Measurements from ENCODE around the gene POLR3A.
"Not testable (repeated sequence)": the region's sequence is repeated elsewhere in the genome, so short reads cannot be mapped to it uniquely, and the experiment has no call there.

The POLR3A gene

DNA sequence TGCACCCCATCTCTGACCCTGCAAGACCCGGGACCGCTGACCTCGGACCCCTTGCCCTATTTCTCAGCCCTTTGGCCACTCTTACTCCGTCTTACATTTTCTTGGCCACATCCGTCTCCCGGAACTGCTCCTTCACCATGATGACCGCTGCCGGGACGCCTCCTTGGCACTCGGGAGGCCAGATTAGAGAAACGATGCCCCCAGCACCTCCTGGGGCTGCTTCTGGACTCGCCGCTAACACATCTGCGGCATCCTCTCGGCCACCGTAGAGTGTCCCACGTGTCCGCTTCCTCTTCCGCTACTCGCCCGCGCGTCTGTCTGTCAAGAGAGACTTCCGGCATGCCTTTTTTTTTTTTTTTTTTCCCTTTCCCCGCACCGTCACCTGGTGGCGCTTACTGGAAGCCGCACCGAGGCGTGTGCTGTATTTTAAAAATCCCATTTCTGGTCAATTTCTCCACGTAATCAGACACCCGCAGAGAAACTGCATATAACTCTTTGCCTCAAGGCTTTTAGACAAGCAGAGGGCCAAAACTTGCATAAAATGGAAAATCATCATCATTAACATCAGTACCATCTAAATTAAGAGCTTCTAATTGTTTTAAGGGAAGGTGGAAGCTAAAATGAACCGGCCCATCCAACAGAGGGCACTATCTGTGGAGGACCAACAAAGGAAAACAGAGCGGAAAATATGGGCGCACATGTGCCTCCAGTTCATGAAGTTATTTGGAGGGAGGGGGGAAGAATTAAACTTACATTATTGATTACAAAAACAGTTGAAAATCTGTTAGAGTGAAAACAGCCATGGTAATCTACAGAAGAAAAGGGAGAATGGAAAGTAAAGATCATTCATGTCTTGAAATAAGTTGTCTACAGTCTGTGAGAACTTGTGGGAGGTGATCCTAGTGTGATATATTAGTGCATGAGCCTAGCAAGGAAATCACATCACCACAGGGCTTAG, at the start of gene POLR3A:
Gene POLR3A, minus strand, starts transcription at position 247 of the 958 bp plus-strand sequence. Its CDS starts 108 bp downstream, at position 139.
- peak; percentile 81 to 96 (median 84) for DNase-seq

DNA sequence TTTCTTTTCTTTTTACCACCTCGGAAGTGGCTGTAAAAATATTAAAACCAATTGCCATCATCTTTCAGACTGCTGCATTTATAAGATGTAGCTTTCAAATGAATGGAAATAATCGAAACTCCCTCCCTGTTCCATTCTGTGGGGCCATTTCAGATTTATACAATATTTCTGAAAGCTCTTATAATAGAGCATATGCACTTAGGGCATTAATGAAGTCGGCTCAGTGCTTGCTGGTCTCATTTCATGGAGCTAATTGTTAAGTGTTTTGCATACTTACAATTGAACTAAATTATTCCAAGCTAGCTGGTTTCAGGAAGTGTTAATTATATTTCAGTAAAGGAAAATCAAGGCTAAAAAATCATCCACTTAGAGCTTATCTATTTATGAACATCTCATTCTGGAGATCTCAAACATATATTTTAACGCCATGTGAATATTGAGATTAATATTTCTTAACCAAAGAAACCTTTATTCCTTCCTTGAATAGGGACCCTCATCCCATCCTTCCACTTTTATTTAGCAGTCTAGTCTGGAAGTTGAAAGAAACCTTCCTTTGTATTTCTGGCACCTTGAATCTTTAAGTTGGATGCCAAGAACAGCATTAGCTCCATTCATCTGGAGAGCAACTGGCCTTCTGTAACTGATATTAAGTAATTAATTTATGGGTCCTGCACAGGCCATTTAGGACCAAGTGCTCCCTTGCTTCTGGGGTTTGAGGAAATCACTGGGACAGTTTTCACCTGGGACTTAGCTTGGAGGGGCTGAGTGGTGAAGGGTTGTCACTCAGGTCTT, 49.4 kb upstream of the POLR3A start:
- no peak for DNase-seq

DNA sequence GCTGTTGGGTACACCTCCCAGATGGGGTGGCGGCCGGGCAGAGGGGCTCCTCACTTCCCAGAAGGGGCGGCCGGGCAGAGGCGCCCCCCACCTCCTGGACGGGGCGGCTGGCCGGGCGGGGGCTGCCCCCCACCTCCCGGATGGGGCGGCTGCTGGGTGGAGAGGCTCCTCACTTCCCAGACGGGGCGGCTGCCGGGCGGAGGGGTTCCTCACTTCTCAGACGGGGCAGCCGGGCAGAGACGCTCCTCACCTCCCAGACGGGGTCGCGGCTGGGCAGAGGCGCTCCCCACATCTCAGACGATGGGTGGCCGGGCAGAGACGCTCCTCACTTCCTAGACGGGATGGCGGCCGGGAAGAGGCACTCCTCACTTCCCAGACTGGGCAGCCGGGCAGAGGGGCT, 46.5 kb upstream of the POLR3A start:
- DNase-seq: not testable (repeated sequence)

DNA sequence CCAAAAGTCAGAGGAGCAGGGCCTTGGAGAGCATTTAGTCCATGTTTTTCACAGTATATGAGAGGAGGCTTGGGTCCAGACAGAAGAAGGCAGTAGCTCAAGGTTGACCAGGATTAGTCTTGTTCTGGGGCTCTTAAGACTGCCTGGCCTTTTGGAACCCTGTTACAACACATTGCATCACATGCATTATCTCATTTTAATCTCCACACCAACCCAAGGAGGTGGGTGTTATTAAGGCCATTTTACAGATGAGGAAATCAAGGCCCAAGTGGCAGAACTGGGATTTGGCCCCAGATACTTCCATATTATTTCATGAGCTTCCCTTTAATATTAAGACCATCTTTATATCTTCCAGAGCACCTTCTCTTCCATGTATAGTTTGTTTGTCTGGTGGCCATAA, 43.2 kb upstream of the POLR3A start:
- DNase-seq: no peak

DNA sequence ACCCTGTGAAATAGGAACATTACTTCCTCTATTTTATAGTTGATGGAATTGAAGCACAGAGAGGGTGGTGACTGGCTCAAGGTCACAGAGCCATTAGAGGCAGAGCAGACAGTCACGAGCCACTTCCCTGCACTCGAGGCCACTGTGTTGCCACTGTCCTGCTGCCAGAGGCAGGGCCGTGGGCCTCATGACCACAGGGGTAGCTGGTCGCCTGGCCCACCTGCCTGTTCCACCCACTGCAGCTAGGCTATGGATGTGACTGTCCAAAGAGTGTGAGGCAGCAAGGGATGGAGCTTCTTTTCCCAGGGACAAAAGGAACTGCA, 42.5 kb upstream of the POLR3A start:
- DNase-seq: no peak

DNA sequence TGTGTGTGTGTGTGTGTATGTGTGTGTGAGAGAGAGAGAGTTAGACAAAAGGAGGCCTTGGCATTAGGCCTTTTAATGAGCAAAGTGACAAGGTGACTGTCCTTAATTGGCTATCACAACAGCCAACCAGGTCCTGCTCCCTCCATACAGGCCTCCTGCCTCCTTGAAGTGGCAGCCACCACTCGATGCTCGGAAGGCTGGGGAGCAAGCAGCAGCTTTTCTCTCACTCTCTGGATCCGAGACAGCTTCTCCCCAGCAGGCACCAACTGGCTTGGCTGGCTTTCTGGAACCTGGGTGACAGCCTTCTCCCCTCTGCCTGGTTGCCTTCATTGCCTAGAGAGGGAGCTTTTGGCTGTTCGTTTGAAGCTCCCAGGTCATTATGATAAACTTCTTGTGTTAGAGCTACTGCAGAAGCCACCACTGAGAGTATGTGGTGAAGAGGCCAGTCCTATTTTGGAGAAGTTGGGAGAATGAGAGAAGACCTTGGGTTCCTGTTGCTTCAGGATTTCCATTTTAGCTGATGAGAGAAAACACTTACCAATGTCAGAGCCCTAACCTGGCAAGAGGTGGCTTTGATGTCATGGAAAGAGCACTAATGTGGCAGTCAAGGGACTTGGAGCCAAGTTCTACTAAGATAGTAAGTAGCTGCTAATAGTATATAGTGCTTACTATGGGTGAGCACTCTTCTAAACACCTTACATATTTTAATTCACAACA, 42.0 kb upstream of the POLR3A start:
- DNase-seq: no peak

DNA sequence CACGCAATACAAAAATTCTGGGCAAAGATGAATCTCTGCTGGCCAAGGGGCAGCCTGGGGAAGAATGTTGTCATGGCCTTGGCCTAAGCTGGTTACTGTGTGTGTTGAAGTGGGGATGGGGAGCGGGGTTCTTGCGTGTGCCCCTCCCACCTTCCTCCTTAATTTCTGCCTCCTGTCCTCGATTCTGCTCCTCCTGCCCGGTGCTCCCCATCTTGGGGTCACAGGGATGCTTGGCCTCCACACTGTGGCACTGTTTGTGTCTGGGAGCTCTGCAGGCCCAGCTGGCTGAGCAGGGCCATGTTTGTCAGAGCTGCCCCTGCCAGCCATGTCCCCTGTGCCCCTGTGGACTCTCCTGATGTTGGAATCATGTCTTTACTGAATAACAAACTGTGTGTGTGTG, 41.4 kb upstream of the POLR3A start:
- DNase-seq: no peak

DNA sequence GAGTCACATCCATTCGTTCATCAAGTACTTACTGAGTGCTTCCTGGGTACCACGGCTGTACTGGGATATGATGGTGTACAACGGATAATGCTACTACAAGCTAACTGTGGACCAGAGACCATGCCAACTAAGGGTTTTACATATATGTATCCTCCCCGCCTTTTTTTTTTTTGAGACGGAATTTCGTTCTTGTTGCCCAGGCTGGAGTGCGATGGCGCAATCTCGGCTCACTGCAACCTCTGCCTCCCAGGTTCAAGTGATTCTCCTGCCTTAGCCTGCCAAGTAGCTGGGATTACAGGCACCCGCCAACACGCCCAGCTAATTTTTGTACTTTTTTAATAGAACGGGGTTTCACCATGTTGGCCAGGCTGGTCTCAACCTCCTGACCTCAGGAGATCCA, 40.7 kb upstream of the POLR3A start:
- not testable (repeated sequence) for DNase-seq

DNA sequence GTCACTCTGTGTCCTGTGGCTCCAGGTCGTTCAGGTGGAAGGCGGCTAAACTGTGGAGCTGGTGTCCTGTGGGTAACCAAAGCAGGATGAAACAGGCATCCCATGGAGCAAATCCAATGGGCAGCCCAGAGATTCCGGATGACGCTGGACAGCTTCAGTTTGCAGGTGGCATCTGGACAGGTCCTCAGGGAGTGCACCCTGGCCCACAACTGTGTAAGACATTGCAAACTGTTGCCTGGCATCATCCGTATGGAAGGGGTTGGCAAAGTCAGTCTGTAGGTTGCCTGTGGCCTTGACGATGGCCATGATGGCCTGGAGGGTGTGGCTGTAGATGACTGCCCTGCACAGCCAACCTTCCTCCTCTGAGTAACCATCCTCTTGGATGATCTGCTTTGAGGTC, 39.8 kb upstream of the POLR3A start:
- no peak for DNase-seq

DNA sequence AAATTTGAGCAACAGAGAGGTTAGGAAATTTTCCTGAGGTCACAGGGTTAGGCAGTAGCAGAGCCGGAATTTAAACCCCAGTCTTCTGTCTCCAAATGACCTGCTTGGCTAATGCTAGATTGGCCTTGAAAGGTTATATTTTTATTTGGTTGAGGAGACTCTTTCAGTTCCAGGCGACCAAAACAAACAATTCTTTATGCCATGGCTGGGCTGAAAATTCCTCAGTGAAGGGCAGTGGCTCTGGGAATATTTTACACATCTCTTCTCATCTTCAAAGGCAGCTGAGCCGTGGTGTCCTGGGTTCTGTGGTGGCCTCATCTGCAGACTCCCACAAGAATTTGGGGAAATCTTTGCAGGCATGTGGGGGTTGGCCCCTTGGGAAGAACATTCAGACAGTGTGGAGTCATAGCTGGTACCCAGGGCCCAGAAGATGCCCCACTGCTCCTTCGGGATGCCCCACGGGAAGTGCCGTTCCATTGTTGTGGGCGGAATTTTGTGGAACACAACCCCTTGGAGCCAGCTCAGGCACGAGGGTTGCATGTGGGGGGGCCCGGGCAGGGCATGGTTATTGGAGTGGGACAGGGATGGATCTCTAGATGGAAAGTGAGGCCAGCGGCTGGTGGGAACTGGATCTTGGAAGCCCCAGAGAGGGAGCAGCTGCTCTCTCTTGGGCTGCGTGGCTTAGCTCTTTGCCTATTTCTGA, 37.6 kb upstream of the POLR3A start:
- no peak for DNase-seq

DNA sequence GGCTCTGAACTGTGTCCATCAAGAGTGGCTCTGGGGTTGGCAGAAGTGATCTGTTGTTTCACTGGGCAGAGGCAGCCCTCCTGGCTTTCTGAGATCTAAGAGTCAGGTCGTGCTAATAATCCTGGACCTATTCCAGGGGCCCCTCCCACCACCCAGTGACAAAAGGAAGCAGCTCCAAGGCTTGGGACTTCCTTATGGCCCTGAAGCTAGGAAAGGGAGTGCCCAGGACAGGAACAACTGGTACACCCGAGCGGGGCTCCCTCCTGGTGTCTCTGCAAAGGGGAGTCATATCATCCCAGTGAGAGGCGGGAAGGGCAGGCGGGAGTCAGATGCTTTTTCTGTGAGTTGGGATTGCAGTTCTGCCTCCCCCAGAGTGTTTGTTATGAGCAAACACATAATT, 36.7 kb upstream of the POLR3A start:
- DNase-seq: peak in 1 of 3 experiments; percentile 41

DNA sequence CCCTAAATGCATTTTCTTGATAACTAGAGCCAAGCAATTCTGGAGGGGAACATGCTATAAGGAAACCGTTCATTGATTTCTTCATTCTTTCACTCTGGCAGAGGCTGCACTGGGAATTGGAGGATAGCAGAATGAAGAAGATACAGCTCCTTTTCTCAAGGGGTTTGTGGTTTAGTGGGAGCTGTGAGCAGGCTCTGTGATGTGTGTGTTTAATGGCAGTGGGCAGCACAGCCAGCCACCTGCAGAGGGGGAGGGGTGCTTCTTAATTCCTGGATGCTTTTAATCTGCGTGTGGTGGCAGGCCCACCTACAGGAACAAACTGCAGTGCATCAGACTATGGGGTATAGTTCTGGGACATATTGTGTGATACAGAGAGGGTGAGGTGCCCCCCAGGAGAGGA, 36.3 kb upstream of the POLR3A start:
- DNase-seq: peak; percentile 1 to 41 (median 17)

DNA sequence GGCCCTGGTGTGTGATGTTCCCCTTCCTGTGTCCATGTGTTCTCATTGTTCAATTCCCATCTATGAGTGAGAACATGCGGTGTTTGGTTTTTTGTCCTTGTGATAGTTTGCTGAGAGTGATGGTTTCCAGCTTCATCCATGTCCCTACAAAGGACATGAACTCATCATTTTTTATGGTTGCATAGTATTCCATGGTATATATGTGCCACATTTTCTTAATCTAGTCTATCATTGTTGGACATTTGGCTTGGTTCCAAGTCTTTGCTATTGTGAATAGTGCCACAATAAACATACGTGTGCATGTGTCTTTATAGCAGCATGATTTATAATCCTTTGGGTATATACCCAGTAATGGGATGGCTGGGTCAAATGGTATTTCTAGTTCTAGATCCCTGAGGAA, 35.6 kb upstream of the POLR3A start:
- DNase-seq: not testable (repeated sequence)

DNA sequence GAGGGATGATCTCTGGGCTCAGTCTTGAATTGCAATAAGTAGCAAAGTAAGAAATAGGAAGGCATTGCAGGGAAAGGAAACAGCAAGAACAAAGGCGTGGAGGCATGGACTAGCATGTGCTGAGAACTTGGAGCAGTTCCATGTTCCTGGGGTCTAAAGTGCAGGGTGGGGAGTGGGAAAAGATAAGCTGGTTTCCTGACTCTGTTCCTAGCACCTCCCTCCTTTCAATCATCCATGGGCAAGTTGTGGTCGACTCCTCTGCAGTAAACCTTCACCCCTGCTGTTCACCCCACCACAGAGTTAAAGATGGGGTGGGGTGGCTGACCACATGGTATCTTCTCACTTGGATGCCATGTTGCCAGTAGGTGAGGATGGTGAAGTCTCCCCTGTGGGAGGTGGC, 33.9 kb upstream of the POLR3A start:
- no peak for DNase-seq

DNA sequence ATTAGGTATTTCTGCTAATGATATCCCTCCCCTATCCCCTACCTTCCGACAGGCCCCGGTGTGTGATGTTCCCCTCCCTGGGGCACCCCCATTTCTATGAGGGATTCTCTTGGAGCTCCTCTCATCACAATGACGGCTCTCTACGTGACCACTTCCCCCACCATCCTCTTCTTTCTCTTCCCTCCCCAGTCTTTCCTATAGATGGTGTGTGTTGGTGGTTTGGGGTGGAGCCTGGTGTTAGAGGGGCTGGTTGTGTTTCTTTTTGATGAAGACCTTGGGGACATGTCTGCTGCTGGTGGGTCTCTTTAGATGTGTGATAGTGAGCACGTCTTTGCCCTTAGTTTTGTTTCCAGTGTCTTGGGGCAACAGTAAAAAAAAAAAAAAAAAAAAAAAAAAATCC, 33.0 kb upstream of the POLR3A start:
- DNase-seq: no peak

DNA sequence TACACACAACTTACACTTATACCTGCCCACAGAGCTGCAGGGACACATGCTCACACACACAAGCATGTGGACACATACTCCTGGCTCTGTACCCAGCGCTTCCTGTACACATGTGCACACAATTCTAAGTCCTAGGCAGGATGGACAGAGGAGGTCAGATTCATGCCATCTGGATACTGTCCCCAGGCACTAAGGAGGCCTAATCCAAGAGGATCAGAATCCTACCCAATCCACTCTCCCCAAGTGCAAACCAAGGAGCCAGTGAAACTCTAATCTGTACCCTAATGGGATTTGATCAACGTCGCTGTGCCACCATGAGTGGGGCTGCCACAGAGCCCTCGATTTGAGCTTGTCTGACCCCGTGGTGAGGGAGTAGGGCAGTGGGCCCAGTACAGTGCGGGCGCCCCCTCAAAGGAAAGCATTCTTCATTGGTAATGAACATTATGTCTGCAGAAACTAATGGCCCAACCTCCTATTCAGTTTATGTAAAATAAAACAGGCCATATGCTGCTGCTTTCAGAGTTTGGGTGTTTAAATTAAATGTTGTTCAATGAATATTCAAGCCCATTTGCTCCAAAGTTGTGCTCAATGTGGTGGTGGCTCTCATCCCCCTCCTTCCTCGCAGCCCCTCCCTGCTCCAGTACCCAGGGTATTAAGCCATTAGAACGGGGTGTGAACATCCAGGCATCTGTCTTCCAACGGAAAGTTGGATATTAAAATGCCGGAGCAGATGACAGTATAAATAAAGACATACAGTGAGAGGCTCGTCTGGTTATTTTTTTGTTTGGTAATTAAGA, 30.8 kb upstream of the POLR3A start:
- DNase-seq: no peak

DNA sequence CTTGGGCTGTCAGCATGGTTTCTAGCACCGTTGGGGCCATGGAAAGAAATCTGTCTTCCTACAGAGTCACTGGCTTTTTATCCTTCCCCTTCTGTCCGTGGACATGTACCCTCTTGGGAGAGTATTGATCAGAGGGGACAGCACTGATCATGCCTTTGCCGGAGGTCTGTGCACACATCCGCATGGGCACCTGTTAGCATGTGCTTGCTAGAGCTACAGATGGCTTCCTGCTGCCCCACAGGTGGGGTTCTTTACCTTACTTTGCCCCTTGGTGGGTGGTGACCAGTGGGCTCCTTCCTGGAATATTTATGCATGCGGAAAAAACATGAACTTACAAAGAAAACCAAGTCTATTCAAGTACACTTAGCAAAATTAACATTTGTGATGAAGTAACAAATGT, 29.2 kb upstream of the POLR3A start:
- no peak for DNase-seq

DNA sequence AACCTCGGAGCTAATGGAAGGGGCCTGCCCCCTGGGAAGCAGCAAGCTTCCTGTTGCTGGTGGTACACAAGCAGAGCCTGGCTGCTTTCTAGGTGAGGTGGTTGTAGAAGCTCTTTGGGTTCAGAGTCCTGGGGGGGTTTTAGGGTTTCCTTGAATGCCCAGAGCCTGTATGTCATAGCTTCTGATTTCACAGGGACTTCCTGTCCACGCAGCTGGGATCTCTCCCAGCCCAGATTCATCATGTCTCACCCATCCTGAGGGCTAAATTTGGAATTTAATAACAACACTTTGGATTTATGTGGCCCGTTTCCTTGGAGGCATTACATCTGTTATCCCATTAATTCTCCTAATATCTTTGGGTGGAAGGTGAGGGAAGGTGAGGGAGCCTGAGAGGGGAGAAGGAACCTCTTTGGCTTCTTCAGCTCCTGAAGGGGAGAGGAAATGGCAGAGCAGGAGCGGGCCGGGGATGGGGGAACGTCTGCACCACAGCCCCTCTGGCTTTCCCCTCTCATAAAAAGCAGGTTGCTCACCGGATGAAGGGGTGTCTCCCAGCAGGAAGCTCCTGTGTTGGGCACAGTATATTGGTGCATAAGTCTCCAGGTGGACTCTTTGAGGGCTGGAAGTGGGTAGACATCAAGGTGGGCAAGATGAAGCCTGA, 24.0 kb upstream of the POLR3A start:
- no peak for DNase-seq

DNA sequence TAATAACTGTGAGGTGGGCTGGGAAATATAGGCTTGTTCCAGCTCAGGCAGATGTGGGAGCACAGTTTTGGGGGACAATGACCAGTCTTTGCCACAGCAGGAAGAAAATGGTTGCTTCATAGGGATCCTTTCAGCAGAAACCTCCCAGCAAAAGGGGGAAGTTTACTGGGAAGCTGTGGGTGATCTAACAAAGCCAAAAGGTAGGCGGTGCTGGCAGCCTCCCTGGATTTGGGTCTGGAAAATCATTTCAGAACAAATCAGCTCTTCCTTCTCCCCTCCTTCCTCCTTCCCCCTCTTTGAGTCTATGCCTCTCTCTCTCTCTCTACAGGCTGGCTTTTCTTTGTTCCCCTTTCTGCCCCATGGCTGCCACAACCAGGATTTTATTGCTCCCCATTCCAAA, 20.5 kb upstream of the POLR3A start:
- DNase-seq: no peak

DNA sequence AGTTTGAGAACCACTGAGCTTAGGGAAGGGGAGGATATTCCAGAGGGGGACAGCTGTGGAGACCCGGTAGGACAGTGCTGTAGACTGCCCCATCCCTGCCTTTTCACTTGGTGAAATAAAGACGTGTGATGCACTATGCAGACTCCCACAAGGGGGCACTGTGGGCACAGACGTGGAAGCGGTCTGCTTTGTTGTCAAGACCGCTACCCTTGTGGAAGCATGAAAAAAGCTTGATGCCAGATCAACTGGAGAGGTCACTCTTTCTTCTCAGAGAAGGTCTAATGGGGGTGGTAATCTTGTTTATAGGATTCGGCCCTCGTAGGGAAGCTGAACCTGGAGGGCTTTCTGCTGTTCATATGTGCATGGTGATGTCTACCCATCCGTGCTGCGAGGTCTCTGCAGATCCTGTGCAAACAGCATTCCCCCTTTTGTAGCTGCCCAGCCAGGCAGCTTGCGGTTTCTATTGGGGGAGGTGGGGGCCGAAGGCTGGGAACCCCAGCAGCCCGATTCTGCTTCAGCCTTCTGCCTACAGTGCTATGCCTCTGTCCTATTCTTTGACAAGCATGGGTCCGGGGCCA, 18.1 kb upstream of the POLR3A start:
- peak; percentile 65 to 87 (median 86) for DNase-seq

DNA sequence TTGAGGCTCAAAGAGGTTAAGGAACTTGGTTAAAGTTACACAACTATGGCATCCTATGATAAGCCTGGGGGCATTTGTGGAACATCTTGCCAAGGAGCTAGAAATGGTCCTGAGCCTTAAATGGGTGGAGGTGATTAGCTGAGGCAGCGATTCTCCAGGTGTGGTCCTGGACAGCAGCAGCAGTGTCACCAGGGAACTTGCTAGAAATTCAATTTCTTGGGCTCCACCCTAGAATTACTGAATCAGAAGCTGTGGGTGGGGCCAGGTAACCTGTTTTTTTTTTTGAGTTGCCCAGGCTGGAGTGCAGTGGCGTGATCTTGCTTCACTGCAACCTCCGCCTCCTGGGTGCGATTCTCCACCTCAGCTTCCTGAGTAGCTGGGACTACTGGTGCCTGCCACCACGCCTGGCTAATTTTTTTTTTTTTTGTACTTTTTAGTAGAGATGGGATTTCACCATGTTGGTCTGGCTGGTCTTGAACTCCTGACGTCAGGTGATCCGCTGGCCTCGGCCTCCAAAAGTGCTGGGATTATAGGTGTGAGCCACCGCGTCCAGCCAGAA, 17.5 kb upstream of the POLR3A start:
- no peak for DNase-seq

Data from NCI-H1417 (cell line).